HG03108 (cell line): Measurements from ENCODE around the gene KAZALD1.

Experiments used
- ATAC-seq: cut with Tn5 transposase; IDR thresholded peaks from one replicate; pipeline ENCODE4 v1.9.1; 2021; ENCODE audit warnings: moderate library complexity; ENCODE audit not compliant: unreplicated experiment

KAZALD1 gene

GRCh38 chr10:101091546-101092290 is 29.9 kb downstream of the KAZALD1 start:
- no peak for ATAC-seq

- ATAC-seq, result no peak
Measured at GRCh38 chr10:101092881-101093354, 31.1 kb downstream of the KAZALD1 start.

GRCh38 chr10:101094121-101094879 is 32.5 kb downstream of the KAZALD1 start:
- ATAC-seq, result no peak

GRCh38 chr10:101095004-101095403 is 33.2 kb downstream of the KAZALD1 start:
- no peak for ATAC-seq

GRCh38 chr10:101095550-101096213 is 33.9 kb downstream of the KAZALD1 start:
- ATAC-seq, result peak; percentile 64

GRCh38 chr10:101096378-101096777 is 34.6 kb downstream of the KAZALD1 start:
- ATAC-seq, result no peak

- no peak for ATAC-seq
Measured at GRCh38 chr10:101097881-101098280, 36.1 kb downstream of the KAZALD1 start.

- ATAC-seq, result no peak
Measured at GRCh38 chr10:101099901-101100300, 38.1 kb downstream of the KAZALD1 start.

GRCh38 chr10:101101372-101101881 is 39.6 kb downstream of the KAZALD1 start:
- ATAC-seq, result no peak

- no peak for ATAC-seq
Measured at GRCh38 chr10:101103430-101103829, 41.6 kb downstream of the KAZALD1 start.

- ATAC-seq, result no peak
Measured at GRCh38 chr10:101106351-101106750, 44.6 kb downstream of the KAZALD1 start.

GRCh38 chr10:101107771-101108170 is 46.0 kb downstream of the KAZALD1 start:
- ATAC-seq, result no peak

GRCh38 chr10:101110856-101111523 is 49.2 kb downstream of the KAZALD1 start:
- ATAC-seq, result no peak

GRCh38 chr10:101111547-101111946 is 49.8 kb downstream of the KAZALD1 start:
- ATAC-seq, result no peak

GRCh38 chr10:101112799-101113594 is 51.2 kb downstream of the KAZALD1 start:
- no peak for ATAC-seq

- no peak for ATAC-seq
Measured at GRCh38 chr10:101113890-101114403, 52.2 kb downstream of the KAZALD1 start.

GRCh38 chr10:101114646-101115045 is 52.9 kb downstream of the KAZALD1 start:
- ATAC-seq, result no peak
